HG02798 (cell line): ENCODE data around the gene SCAF11.
A peak's percentile ranks its signal among the peaks of the same experiment; 100 is the strongest.

Experiments used
- ATAC-seq: cut with Tn5 transposase; IDR thresholded peaks from one replicate; pipeline ENCODE4 v1.9.1; 2021; ENCODE audit warnings: mild to moderate bottlenecking; ENCODE audit not compliant: unreplicated experiment, poor library complexity

SCAF11 gene

DNA sequence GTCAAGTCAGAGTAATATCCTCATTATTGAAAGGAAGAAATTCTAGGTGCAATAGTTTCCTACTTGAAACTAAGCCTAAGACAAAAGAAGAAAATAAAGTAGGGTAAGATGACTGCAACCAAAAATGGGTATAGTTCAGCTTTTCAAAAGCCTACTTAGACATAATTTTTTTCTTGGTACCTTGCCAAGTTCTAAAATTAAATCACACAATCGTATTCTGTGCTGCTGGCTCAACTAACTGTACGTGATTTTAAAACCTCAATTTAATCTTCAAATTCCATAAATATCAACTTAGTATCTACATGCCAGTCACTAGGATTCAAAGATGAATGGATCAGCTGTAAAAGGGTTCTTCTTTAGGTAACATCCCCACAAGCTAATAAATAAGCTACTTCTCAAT, 56.9 kb downstream of the SCAF11 start:
- no peak for ATAC-seq

DNA sequence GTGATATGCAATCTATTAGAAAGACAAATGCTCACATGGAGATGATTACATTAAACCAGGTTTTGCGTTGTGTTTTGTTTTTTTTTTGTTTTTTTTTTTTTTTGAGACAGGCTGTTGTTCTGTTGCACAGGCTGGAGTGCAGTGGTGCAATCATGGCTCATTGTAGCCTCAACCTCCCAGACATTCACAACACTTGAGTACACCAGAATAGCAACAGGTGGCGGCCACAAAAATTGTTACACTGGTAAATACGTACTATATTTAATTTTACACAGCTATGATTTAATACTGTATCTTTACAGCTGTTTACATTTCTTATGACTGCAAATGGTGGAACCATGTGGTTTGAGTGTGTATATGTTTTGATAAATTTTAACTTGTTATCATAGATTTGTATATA, 60.0 kb downstream of the SCAF11 start:
- ATAC-seq: no peak

DNA sequence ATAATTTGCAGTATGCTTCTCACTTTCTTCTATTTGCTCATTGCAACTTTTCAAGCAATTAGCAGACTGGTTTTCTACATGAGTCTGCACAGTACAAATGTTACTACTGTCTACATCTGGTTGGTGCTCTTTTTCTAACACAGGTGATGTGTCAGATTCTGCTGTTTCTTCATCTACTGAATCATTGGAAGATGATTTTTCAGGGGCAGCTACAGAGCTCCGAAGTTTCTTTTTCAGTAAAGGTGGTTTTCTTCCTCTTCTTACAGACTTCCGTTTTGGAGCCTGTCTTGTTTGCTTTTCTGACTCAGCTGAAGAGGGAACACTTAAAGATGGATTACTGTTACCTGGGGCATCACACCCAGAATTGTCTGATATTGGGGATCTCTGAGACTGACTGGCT, 62.1 kb downstream of the SCAF11 start:
- ATAC-seq: no peak

GRCh38 chr12:45918818-45919217, 71.6 kb downstream of the SCAF11 start:
- ATAC-seq: no peak

DNA sequence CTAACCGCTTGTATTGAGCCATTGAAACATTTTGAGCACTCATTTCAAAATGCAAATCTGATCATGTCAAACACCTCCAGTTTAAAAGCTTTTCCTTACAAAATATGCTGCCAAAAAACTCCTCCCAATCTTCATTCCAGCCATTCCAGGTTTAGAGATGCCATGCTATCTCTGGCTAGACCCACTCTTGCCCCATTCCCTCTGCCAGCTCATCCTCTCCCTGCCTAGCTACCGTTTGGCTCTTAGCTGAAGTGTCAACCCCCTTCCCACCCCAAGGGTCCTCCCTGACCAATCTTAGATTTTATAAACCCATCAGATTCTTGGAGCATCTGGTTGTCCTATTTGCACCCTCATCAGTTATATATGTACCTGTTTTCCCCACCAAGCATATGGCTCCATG, 75.0 kb downstream of the SCAF11 start:
- ATAC-seq: no peak

DNA sequence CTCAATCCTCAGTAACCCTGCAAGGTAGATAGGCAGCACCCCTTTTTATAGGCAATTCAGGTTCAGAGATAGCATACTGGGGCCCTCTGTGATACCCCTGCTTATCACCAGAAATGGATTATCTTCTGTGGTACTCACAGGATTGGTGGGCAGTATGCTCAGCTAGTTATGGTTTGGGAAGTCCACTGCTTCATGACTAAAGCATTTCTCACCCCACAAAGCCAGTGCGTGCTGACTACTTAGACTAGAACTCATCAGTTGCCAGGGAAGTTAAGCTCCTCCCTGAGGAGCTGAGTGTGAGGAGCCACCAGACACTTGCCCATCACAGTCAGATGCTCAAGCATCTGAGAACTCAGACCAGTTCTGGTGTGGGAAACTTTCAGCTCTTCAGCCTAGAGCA, 76.3 kb downstream of the SCAF11 start:
- ATAC-seq: no peak

DNA sequence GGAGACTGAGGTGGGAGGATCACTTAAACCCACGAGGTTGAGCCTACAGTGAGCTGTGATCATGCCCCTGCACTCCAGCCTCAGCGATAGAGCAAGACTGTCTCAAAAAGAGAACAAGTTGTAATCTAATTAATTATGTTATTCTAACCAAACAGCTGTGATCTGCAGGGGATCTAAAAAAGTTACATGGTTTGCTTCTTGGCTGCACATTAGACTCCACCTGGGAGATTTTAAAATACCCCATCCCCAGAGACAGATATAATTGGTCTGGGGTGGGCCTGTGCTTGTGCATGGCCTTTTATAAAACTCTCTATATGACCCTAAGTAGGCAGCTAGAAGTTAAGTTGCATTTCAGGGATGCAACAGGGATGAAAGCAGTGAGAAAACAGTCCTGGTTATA, 76.7 kb downstream of the SCAF11 start:
- ATAC-seq: no peak

- ATAC-seq: no peak
These were observed 77.6 kb downstream of the SCAF11 start for GRCh38 chr12:45912774-45913173.

DNA sequence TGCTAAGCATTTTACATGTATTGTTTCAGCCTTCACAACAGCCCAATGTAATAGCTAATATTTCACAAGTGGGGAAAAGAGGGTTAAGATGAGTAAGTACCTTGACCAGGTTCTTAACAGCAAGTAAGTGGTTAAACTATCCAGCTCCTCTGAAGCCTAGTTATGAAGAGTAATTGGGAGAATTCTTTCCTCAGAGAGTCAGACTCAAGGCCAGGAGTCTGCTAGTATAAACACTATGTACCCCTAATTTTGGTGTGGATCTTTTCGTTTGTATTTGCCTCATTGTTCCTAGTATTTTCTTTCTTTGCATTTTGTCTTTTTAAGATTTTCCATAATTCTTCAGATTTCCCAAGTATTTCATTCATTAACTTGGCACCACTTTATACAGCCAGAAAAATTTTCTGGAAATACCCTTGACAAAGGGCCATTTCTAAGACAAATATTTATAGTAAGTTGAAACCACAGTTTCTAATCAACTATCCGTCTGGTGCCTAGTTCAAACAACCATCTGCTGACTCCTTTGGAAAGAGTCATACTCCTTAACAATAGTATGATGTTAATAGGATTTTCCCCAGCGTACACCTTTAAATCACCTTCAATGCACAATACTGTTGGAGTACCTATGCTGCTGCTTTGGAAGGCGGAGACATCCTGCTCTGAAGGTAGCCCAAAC, 81.2 kb downstream of the SCAF11 start:
- ATAC-seq: no peak

DNA sequence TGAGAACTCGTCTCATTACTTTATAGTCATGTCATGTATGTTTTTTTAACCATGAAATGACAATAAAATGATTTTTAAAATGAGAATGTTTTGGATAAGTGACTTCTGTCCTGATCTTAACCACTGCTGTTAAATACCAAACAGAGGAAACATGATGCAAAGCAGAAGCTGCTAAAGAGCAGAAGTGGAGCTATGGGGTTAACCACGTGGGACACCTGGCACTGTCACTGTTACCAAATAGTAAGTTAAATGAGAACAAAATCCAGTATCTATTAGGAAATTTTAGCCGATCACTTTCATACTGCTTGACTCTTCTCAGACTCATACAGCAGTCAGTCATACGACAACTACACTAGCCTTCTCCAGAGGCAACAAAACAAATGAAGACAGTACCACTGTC, 82.4 kb downstream of the SCAF11 start:
- peak; percentile 85 for ATAC-seq

DNA sequence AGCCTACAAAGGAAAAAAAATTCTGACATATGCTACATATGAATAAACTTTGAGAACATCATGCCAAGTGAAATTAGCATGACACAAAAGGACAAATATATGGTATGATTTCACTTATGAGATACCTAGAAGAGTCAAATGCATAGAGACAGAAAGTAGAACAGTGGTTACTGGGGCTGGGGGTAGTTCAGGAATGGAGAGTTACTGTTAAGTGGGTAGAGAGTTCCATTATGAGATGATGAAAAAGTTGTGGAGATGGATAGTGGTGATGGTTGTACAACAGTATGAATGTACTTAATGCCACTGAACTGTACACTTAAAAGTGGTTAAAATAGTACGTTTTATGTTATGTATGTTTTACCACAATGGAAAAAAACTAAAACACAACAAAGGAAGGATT, 92.3 kb downstream of the SCAF11 start:
- ATAC-seq: no peak

- no peak for ATAC-seq
These were observed 94.4 kb downstream of the SCAF11 start for GRCh38 chr12:45895961-45896360.

GRCh38 chr12:45893240-45893639, 97.1 kb downstream of the SCAF11 start:
- ATAC-seq: no peak

DNA sequence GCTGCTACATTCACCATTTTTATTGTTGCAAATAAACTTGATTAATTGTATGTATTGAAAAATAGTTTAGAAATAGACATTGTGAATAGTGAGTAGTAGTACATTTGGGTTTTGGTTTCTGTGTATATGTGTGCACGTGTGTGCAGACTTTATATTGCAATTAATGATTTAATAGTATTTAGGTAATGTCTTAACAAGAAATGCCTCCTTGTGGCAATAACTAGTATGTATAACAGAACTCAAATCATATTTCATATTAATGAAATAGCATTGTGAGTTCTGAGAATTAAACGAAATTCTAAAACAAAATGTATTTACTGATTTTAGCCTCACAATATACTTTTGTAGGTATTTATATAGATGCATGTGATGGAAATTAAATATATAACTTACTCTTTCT, 100.1 kb downstream of the SCAF11 start:
- no peak for ATAC-seq

DNA sequence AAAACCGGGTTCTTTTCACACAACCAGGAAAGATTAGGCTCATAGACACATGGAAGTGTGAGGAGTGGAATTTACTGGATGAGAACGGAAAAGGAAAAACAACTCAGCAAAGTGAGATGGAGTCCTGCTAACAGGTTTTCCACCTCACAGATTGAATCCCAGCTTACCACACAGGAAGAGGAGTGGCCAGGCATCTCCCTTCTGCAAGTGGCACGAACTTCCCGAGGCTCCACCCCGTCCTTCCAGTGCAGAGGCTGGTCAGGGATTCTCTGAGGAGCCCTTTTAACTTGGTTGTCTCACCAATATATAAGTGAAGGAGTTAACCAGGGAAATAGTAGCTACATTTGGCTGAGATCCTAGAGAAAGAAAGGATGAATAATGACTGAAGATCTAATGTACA, 102.8 kb downstream of the SCAF11 start:
- no peak for ATAC-seq

DNA sequence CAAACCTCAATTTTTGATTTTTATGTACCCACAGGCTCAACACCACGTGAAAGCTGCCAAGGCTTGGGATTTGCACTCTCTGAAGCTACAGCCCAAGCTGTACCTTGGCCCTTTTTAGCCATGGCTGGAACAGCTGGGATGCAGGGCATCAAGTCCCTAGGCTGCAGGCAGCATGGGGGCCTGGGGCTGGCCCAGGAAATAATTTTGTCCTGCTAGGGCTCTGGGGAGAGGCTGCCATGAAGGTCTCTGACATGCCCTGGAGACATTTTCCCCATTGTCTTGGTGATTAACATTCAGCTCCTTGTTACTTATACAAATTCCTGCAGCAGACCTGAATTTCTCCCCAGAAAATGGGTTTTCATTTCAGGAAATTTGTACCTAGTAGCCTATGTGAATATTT, 103.7 kb downstream of the SCAF11 start:
- ATAC-seq: no peak

DNA sequence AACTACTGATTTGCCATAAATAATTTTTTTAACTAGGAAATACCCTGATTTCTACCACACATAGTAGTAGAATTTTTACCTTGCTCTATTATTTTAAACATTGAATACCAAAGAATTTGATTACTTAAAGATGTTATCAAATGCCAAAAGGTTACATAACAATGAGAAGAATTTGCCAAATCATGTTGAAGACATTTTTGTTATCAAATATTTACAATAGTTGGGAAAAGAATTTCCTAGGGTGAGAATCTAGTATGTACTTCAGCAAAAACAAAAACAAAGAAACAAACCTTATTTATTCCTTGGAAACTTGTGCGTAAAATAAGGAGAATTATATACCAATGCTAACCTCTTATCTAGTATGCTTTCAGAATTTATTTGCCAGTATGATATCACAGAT, 107.2 kb downstream of the SCAF11 start:
- no peak for ATAC-seq

- no peak for ATAC-seq
These were observed 109.8 kb downstream of the SCAF11 start for GRCh38 chr12:45880533-45880932.

- no peak for ATAC-seq
These were observed 110.9 kb downstream of the SCAF11 start for GRCh38 chr12:45879363-45879895.

DNA sequence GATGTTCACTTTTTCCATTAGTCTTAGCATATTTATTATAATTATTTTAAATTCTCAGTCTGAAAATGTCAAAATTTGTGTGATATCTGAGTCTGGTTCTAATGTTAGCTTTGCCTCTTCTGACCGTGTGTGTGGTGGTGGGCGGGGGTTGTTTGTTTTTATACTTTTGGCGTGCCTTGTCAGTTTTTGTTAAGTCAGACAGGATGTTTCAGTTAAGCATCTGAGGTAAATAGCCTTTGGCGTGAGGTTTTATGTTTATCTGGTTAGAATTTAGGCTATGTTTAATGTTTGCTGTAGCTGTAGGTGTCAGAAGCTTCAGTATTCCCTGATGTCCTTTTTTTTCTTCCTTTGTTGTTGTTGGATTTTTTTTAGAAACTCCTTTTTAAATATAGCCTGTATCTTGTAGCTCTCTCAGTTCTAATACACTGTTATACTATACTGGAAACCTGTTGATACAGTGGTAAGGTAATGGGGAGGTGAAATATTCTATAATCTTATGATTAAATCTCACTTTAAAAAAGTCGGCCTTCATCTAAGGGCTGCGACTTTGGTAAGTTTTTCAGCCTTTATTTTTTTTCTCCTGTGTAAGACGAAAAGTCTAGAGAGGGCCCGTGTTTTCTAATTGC, 111.6 kb downstream of the SCAF11 start:
- ATAC-seq: no peak

DNA sequence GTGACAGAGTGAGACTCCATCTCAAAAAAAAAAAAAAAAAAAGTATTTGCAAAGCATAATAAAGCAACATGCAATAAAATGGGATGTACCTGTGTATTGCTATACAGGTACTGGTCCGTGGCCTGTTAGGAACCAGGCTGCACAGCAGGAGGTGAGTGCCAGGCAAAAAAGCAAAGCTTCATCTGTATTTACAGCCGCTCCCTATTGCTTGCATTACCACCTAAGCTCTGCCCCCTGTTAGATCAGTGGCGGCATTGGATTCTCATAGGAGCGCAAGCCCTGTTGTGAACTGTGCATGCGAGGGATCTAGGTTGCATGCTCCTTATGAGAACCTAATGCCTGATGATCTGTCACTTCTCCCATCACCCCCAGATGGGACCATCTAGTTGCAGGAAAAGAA, 113.3 kb downstream of the SCAF11 start:
- ATAC-seq: no peak

DNA sequence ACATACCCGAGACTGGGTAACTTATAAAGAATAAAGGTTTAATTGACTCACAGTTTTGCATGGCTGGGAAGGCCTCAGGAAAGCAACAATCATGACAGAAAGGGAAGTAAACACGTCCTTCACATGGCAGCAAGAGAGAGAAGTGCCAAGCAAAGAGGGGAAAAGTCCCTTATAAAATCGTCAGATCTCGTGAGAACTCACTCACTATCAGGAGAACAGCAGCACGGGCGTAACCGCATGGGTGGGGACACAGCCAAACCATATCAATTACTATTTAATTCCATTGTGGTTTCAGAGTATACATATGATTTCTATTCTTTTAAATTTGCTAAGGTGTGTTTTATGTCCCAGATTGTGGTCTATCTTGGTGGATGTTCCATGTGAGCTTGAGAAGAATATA, 117.9 kb downstream of the SCAF11 start:
- no peak for ATAC-seq
